Erythroblast (primary cell): Measurements from ENCODE around the gene CNIH2.

Experiments
- GATA1 ChIP-seq: IDR thresholded peaks from 2 replicates; pipeline ENCODE4 v1.6.1; 2011; ENCODE audit warnings: low read depth, mild to moderate bottlenecking, control low read depth, low read length, moderate library complexity
- POLR2A ChIP-seq: IDR thresholded peaks from 2 replicates; pipeline ENCODE4 v1.6.1; 2011; ENCODE audit warnings: mild to moderate bottlenecking, low read length

DNA sequence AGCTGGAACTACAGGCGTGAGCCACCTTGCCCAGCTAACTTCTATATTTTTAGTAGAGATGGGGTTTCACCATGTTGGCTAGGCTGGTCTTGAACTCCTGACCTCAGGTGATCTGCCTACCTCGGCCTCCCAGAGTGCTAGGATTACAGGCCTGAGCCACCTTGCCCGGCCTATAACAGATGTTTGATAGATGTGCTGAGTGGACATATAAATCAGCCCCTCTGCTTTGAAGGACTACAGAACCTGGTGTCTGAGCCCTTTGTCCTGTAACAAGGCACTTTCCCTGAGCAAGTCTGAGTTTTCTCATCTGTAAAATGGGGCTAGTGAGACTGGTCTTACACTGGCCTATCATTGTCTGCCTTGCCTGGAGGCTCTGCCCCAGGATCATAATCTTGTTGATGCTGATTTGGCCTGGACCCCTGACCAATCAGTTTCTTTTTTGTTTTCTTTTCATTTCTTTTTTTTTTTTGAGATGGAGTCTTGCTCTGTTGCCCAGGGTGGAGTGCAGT is 51.2 kb downstream of the CNIH2 start:
- no peak for TF ChIP-seq POLR2A
- no peak for TF ChIP-seq GATA1
